H4 (cell line): ENCODE measurements around the gene SMC4. TPM values are rescaled to one million over a fixed set of nuclear protein-coding genes. Genes with fewer than 3 reads are reported as not detected.

Source experiments
- DNase-seq: peaks from one replicate; pipeline ENCODE4 v3.0.0-alpha.2; 2015; ENCODE audit warnings: low spot score
- total RNA-seq: library from RNA; depleted of rRNA; stranded (reverse); fragments of >200 nt; shearing (Covaris generic); gene quantifications from 2 replicates; pipeline ENCODE4 v1.2.3, GENCODE V29; 2014; rRNA removed

SMC4 gene
- total RNA-seq, 1 experiment from 2014 or later, result 115 TPM

DNA sequence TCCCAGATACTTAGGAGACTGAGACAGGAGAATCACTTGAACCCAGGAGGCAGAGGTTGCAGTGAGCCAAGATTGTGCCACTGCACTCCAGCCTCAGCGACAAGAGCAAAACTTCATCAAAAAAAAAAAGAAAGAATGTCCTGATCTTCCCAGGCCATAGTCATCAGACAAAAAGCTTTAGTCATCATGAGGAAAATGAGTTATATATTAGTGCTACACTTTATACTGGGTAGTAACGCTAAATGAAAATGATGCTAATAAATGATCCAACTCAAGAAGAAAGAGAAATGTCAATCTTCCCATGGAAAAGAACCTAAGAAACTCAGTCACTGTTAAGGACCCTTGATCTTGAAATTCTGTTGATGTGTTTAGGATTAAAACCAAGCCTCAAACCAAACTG, 76.4 kb downstream of the SMC4 start:
- no peak for DNase-seq

DNA sequence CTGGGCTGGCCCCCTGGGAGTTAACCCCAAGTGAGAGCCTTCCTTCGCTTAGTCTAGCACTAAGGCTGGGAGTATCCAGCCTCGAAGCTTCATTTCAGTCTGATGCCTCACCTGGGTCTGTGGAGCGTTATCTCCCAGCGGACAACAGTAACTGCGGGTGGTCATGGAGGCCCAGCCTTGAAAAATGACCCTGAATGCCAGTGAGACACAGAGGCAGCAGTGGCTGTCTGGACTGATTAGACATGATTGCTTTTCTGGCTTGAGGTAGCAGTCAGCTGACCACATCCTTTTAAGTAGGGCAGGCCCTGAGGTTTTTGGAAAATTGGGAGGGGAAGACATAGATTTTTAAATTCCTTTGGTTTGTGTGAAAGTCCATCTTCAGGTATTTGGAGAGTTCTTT, 78.3 kb downstream of the SMC4 start:
- no peak for DNase-seq

DNA sequence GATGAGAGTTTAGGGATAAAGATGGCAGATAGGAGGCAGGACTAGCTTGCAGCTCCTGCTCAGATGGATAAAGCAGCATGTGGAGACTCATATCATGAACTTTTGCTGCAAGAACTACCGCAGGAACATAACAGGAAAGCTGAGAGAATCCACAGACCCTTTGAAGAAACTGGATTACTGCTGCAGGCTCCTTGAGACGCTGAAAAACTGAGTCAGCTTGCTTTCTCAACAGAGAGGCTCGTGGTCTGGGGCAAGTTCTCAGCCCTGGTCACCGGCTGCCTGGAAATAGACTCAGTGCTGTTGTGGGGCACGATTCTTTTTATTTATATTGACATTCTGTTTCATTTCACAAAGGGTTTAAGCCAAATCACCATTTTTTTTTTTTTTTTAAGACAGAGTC, 78.9 kb downstream of the SMC4 start:
- DNase-seq, result no peak

DNA sequence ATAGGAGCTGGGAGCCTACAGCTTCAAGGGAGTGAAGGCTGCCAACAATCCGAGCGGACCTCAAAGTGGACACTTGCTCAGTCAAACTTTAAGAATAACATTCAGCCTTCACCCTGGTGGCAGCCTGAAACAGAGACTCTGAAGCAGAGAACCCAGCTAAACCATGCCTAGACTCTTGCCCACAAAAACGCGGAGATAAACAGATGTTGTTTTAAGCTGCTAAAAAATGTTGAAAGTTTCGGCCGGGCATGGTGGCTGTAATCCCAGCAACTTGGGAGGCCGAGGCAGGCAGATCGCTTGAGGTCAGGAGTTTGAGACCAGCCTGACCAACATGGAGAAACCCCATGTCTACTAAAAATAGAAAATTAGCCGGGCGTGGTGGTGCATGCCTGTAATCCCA, 79.9 kb downstream of the SMC4 start:
- no peak for DNase-seq

DNA sequence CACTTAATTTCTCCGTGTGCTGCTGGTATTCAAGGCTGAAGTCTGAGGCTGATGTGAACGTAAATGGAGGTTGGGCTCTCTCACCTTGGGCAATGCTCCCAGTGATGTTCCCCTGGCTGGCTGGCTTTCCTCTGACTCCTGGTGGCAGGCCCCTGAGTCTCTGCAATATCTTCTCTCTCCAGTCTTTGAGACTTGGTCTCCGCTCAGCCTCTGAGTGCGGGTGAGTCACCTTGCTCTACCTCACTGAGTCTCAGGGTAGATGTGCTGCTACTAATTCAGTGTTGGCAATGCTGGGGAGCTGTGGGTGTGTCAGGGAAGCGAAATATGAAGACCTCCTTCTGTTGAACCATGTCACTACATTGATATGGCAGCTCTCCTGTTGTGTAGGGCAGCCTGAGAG, 81.5 kb downstream of the SMC4 start:
- DNase-seq, result no peak

DNA sequence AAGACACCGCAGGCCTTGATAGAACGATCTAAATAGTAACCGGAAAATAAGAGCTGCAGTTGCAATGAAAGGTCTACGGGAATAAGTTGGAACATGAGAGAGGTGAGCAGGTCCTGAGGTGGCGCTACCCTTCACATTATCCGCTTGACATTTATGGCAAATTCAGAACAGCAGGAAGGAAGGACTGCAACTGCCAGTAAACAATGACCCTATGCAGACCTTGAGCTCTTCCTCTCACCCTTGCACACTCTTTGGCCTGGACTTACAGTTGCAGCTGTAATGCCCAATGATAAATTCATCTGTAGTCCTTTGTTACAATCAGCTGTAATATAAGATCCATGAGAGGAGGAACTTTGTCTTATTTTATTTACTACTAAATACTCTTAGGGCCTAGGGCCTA, 82.4 kb downstream of the SMC4 start:
- no peak for DNase-seq

DNA sequence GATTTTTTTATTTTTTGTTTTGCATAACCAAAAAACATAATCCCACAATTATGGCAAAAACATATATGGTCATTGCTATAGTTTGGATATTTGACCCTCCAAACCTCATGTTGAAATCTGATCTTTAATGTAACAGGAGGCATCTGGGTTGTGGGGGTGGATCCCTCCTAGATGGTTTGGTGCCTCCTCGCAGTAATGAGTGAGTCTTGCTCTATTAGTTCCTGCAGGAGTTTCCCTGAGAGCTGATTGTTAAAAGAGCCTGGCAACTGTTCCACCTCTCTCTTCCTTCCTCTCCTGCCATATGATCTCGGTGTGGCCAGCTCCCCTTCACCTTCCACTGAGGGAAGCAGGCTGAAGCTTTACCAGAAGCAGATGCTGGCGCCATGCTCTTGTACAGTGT, 83.3 kb downstream of the SMC4 start:
- DNase-seq, result no peak

Other genes starting within 250 kb of the SMC4 start
- 0.15 TPM in 1 of 2 replicates, not detected in the other for gene C3orf80, start 174.2 kb upstream of the SMC4 start, total RNA-seq
- gene IFT80, start 425 bp upstream of the SMC4 start, total RNA-seq, result 41.0 and 42.6 TPM in 2 replicates
- gene TRIM59, start 50.1 kb downstream of the SMC4 start, total RNA-seq, result 0.04 TPM in 1 of 2 replicates, not detected in the other
- 15.2 and 19.5 TPM in 2 replicates for gene KPNA4, start 165.9 kb downstream of the SMC4 start, total RNA-seq